NOMO-1 (cell line): ENCODE measurements around the gene PPP1R13L.
"Not testable (repeated sequence)": the region's sequence is repeated elsewhere in the genome, so short reads cannot be mapped to it uniquely, and the experiment has no call there.

ENCODE experiments used
- DNase-seq, 2 experiments: peaks; one replicate each; lab custom pipeline; 2025; ENCODE audit not compliant: unreplicated experiment in 2 of 2; lab: John Stamatoyannopoulos, UW

The PPP1R13L gene

GRCh38 chr19:45407585-45407984, 2.7 kb upstream of the PPP1R13L start:
- not testable (repeated sequence) for DNase-seq

- no peak for DNase-seq
Observed at GRCh38 chr19:45407091-45407375, 2.2 kb upstream of the PPP1R13L start.

- DNase-seq, result peak; percentile 84 to 89
Observed at GRCh38 chr19:45406226-45407090, 1.6 kb upstream of the PPP1R13L start, which contains the start of gene POLR1G. TSS of gene POLR1G (plus strand) at chr19:45406644. CDS start at chr19:45406697, 53 bp downstream.

GRCh38 chr19:45405435-45406225, 761 bp upstream of the PPP1R13L start:
- peak; percentile 84 to 89 for DNase-seq

- DNase-seq, result peak; percentile 74 to 78
Observed at GRCh38 chr19:45403781-45404556, 900 bp downstream of the PPP1R13L start.

GRCh38 chr19:45403272-45403671, 1.6 kb downstream of the PPP1R13L start:
- no peak for DNase-seq

- DNase-seq, result no peak
Observed at GRCh38 chr19:45402298-45403061, 2.4 kb downstream of the PPP1R13L start.

- DNase-seq, result no peak
Observed at GRCh38 chr19:45401815-45402214, 3.1 kb downstream of the PPP1R13L start.

- DNase-seq, result no peak
Observed at GRCh38 chr19:45400192-45400591, 4.7 kb downstream of the PPP1R13L start.

- DNase-seq, result no peak
Observed at GRCh38 chr19:45395821-45396617, 8.8 kb downstream of the PPP1R13L start.

- no peak for DNase-seq
Observed at GRCh38 chr19:45391871-45392665, 12.8 kb downstream of the PPP1R13L start.

- peak in 1 of 2 experiments; percentile 22 for DNase-seq
Observed at GRCh38 chr19:45391346-45391745, 13.5 kb downstream of the PPP1R13L start.

GRCh38 chr19:45385392-45386221, 19.3 kb downstream of the PPP1R13L start:
- DNase-seq, result no peak

GRCh38 chr19:45382426-45382825, 22.4 kb downstream of the PPP1R13L start:
- no peak for DNase-seq

GRCh38 chr19:45380107-45380506, 24.8 kb downstream of the PPP1R13L start:
- no peak for DNase-seq

- no peak for DNase-seq
Observed at GRCh38 chr19:45376045-45376724, 28.7 kb downstream of the PPP1R13L start.
